HG03039 (cell line): ENCODE results near the gene MYO10.
"Not testable (repeated sequence)": the region's sequence is repeated elsewhere in the genome, so short reads cannot be mapped to it uniquely, and the experiment has no call there.

ENCODE experiments used
- ATAC-seq: cut with Tn5 transposase; IDR thresholded peaks from one replicate; pipeline ENCODE4 v1.9.1; 2021; ENCODE audit warnings: mild to moderate bottlenecking, moderate library complexity; ENCODE audit not compliant: unreplicated experiment

The MYO10 gene

DNA sequence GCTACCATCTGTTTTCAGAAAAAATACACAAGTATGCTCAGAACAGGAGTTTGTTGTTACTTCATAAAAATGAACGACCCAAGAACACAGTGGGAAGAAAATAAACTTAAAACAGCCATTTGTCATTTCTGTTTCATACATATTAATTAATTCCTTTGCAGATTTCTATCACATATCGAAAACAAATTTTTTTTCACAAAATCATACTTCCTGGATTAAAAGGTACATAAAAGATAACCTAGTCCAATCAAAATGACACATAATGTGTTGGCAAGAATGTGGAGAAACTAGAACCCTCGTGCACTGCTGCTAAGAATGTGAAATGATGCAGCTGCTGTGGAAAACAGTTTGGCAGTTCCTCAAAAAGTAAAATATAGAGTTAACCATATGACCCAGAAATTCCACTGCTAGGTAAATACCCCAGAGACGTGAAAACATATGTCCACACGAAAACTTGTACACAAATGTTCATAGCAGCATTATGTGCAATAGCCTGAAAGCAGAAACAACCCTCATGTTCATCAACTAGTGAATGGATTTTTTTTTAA lies 46.0 kb downstream of the MYO10 start:
- ATAC-seq: no peak

DNA sequence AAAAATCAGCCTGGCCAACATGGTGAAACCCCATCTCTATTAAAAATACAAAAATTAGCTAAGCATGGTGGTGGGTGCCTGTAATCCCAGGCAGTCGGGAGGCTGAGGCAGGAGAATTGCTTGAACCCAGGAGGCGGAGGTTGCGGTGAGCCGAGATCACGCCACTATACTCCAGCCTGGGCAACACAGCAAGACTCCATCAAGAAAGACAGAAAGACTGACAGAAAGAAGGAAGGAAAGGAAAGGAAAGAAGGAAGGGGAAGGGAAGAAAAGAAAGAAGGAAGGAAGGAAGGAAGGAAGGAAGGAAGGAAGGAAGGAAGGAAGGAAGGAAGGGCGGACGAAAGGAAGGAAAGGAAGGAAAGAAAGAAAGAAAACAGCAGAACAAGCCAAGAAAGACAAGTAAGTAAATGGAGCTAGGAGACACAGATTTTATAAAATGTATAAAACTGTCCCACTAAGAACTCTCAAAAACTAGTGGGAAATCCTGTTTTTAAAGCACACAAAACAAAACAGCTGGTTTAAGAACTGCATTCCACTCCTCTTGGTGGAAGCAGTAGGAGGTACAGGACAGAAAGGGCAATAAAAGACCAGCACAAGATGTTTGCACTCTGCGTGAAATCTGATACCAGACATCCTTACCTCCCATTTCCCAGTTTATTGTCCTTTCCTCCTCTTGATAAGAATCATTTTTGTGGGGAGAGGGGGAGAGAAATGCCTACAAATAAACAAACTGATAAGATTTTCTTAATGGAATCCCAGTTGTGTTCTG lies 46.7 kb downstream of the MYO10 start:
- ATAC-seq: no peak

DNA sequence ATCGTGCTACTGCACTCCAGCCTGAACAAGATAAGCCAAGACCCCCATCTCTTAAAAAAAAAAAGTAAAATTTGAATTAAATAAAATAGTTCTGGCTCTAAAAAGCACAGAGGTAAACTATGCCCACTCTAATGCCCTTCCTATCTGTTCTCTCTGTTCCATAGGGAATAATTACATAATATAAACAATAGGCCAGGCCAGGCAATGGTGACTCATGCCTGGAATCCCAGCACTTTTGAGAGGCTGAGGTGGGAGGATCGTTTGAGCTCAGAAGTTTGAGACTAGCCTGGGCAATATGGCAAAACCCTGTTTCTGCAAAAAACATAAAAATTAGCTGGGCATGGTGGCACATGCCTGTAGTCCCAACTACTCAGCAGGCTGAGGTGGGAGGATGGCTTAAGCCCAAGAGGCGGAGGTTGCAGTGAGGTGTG lies 47.4 kb downstream of the MYO10 start:
- no peak for ATAC-seq

DNA sequence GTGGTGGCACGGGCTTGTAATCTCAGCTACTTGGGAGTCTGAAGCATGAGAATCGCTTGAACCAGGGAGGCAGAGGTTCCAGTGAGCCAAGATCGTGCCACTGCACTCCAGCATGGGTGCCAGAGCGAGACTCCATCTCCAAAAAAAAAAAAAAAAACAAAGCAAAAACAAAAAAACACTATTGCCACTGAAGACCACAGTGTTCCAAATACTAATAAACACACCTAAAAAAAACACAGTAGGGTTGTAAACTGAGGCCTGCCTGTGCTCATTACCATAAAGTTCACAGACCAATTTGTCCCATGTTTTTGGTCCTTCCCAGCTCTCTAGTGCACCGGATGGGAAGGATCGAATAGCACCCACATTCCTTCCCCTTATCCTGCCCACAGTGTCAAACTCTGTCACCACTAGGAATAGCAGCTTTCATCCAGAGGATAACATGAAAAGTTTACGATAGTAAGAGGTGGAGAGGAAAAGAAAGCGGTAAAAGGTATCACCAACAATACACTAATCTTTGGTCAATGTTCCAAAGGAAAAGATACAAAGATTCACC lies 49.2 kb downstream of the MYO10 start:
- ATAC-seq: no peak

DNA sequence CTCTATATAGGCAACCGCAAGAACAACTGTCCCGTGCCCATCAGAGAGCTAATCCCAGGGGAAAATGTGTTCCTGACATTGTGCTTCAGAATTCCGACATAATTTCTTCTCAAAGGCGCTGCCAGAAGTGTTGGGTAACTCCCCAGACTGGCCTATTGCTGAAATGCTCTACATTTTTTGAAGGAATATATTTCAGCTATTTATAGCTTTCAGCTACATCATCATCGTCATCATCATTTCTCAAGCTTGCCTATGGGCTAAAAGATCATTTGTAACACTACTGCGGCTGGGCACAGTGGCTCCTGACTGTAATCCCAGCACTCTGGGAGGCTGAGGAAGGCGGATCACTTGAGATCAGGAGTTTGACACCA lies 49.7 kb downstream of the MYO10 start:
- ATAC-seq: no peak

DNA sequence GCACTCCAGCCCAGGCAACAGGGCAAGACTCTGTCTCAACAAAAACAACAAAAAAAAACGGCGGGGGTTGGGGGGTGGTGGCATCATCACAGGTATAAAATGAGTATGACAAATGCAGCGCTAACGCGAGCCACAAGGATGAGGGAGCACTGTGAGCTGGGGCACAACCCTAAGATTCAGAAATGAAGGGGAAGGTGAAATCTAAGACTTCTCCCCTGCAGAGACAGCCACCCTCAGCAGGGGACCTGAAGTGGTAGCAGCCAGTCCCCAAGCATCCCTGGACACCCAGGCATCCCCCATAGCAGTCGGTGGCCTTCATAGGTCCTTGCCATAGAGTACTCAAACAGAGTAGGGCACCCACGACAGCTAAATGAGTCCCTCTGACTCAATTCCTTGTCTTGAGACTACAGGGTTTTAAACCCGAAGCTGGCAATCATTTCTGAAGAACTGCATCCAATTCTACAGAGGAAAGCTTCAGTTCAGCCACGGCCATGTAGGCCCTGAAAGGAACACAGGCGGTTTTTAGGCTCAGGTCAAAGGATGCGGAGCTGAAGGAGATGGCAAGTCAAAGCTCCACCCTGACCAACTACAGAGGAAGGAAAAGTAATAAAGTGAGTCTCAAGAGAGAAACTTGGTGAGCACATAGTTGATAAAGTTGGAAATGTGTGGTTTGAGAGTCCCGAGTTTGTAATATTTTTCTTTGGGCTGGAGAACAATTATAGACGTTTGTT lies 50.3 kb downstream of the MYO10 start:
- ATAC-seq: no peak

GRCh38 chr5:16884595-16884994 lies 51.5 kb downstream of the MYO10 start:
- no peak for ATAC-seq

GRCh38 chr5:16883806-16884205 lies 52.3 kb downstream of the MYO10 start:
- ATAC-seq: no peak

GRCh38 chr5:16883176-16883575 lies 52.9 kb downstream of the MYO10 start:
- no peak for ATAC-seq

DNA sequence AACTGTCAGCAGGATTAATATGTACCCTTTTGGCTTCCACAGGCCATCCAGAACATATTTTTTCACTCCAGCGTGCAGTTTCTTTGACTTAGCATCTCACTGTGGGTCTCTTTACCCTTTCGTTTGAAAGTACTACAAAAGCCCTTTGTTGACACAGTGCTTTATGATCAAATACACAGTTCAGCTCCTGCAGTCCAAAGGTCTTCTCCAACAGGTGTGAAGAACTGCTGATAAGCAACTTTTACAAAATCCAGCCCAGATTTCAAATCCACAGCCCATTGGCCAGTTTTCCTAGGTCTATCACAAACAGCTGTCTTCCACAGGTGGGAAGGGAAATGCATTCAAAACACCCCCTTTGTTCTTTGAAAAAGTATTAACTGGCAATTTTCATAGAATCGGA lies 54.8 kb downstream of the MYO10 start:
- ATAC-seq: no peak

DNA sequence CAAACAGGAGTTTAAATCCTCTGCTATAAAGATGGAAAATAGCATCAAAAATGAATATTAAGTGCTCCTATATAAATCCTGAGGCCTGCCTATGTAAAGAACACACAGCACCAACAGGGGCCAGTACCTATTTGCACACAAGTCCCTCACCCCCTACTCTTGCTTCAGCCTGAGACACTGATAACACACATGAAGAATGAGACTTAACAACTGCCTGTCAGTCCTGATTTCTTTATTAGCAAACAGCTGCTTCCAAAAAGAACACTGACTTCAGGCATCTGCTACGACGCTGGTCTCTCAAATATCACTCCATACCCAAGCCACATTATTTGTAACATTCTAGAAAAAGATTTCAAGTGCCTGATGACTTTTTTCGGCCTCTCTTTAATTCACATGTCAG lies 55.5 kb downstream of the MYO10 start:
- ATAC-seq: no peak

GRCh38 chr5:16879650-16880049 lies 56.4 kb downstream of the MYO10 start:
- ATAC-seq: no peak

DNA sequence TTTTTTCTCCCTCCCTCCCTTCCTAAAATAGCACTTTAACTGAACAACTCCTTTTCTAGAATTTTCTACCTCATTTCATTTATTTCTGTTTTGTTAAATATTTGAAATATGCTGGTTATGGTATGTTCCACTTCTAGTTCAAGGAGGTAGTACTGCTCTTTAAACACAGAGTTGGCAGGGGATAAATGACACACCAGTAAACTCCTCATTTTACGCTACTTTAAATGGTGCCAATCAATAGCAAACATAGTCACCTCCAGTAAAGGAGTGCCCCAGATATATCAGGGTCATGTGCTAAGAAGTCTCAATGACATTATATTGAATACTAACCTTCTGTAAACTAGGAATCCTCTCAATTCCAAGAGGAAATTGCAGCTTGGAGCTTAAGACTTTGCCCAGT lies 56.9 kb downstream of the MYO10 start:
- no peak for ATAC-seq

GRCh38 chr5:16877267-16877935 lies 58.7 kb downstream of the MYO10 start:
- no peak for ATAC-seq

DNA sequence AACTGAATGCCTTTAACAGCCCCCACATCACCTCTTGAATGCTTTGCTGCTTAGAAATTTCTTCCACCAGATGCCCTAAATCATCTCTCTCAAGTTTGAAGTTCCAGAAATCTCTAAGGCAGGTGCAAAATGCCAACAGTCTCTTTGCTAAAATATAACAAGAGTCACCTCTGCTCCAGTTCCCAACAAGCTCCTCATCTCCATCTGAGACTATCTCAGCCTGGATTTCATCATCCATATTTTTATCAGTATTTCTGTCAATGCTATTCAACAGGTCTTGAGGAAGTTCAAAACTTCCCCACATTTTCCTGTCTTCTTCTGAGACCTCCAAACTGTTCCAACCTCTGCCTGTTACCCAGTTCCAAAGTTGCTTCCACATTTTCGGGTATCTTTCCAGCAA lies 61.7 kb downstream of the MYO10 start:
- not testable (repeated sequence) for ATAC-seq

- ATAC-seq: no peak
Observed at GRCh38 chr5:16871746-16872339, 64.2 kb downstream of the MYO10 start.

GRCh38 chr5:16870878-16871277 lies 65.2 kb downstream of the MYO10 start:
- no peak for ATAC-seq

- no peak for ATAC-seq
Observed at GRCh38 chr5:16869821-16870796, 66.0 kb downstream of the MYO10 start.

GRCh38 chr5:16867577-16867953 lies 68.5 kb downstream of the MYO10 start:
- ATAC-seq: no peak
